Fibroblast of mammary gland (primary cell): ENCODE data around the gene KCNAB1.

Experiments
- DNase-seq: peaks from one replicate; pipeline ENCODE4 v3.0.0-alpha.2; 2010; ENCODE audit warnings: low read depth
- H3K4me3 ChIP-seq: 2 replicates; pipeline ENCODE4 v1.5.1; 2011; ENCODE audit warnings: low read depth, mild to moderate bottlenecking, low read length, moderate library complexity; ENCODE audit not compliant: control insufficient read depth
- TF ChIP-seq, protein P1 (sequence below): conservative IDR thresholded peaks from 2 replicates; pipeline ENCODE4 v1.5.1; 2011; ENCODE audit warnings: low read depth, low read length, inconsistent platforms; ENCODE audit not compliant: control insufficient read depth, insufficient read depth

KCNAB1 gene

DNA sequence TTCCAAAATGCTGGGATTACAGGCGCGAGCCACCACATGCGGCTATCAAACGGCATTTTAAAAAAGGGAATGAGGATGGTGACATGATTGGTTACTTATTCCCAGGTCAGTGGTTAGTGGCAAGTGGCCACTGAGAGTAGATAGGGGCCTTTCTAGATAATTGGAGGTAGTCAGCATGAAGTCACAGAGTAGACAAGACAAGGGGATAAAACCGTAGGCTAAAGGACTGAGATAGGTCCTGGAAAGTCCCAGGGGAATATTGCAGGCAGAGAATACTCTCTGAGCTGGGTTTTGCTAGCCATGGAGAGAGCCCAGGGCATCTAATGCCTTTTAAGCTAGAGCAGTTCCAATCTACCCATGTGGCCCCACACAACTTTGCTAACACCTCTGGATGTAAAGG is 52.2 kb downstream of the KCNAB1 start:
- TF ChIP-seq, protein P1, sequence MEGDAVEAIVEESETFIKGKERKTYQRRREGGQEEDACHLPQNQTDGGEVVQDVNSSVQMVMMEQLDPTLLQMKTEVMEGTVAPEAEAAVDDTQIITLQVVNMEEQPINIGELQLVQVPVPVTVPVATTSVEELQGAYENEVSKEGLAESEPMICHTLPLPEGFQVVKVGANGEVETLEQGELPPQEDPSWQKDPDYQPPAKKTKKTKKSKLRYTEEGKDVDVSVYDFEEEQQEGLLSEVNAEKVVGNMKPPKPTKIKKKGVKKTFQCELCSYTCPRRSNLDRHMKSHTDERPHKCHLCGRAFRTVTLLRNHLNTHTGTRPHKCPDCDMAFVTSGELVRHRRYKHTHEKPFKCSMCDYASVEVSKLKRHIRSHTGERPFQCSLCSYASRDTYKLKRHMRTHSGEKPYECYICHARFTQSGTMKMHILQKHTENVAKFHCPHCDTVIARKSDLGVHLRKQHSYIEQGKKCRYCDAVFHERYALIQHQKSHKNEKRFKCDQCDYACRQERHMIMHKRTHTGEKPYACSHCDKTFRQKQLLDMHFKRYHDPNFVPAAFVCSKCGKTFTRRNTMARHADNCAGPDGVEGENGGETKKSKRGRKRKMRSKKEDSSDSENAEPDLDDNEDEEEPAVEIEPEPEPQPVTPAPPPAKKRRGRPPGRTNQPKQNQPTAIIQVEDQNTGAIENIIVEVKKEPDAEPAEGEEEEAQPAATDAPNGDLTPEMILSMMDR: no peak

GRCh38 chr3:156174229-156174847 is 54.0 kb downstream of the KCNAB1 start:
- TF ChIP-seq, protein P1: peak; percentile 58
- peak; percentile 71 for DNase-seq
- H3K4me3 ChIP-seq: no peak overlapping the region

More for the DNA sequence above, 52.2 kb downstream of the KCNAB1 start:
- no peak overlapping the region for H3K4me3 ChIP-seq
- no peak for DNase-seq

- H3K4me3 ChIP-seq: no peak overlapping the region
- TF ChIP-seq, protein P1: no peak
- peak; percentile 81 for DNase-seq
These were observed 55.2 kb downstream of the KCNAB1 start for GRCh38 chr3:156175570-156175969.

GRCh38 chr3:156176048-156176447 is 55.7 kb downstream of the KCNAB1 start:
- DNase-seq: no peak
- TF ChIP-seq, protein P1: no peak

DNA sequence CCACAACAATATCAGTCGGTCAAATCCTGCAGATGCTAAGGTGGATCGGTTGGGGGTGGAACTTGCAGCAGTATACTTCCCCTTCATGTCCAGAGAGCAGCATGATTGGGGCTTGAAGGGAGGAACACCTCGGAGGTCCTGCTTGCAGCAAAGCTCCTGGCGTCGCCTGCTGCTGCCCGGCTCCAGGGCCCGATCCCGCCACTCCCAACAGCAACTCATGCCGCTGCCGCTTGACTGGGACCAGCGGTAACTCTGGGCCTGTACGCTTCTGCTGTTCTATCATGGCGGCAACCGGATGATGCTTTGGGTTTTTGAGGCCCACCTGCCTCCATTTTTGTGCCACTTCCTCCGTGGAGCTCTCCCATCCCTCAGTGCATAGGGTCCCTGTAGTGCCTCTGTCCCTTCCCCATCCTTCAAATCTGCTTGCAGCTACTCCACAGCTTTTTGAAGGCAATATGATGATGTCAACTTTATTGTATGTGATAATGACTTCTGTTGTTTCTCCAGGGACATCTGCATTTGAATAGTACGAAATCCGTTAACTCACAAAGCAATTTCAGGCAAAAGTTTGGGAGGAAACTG is 56.3 kb downstream of the KCNAB1 start:
- DNase-seq: no peak
- no peak overlapping the region for H3K4me3 ChIP-seq
- TF ChIP-seq, protein P1: no peak

More at GRCh38 chr3:156176048-156176447, 55.7 kb downstream of the KCNAB1 start:
- H3K4me3 ChIP-seq: no peak overlapping the region

GRCh38 chr3:156180077-156180476 is 59.7 kb downstream of the KCNAB1 start:
- DNase-seq: peak; percentile 69

More at GRCh38 chr3:156180077-156180476, 59.7 kb downstream of the KCNAB1 start:
- TF ChIP-seq, protein P1: no peak
- H3K4me3 ChIP-seq: no peak overlapping the region
